ENCODE results near the gene PELI2. TPM values are rescaled to one million over a fixed set of nuclear protein-coding genes. Genes with fewer than 3 reads are reported as not detected.

Gene PELI2
- total RNA-seq, 2 donors from 2014 or later = 31.6 to 41.8 TPM

- Histone ChIP-seq H3K9me3 (no peaks in the 10 kb centered on the region), H3K36me3 (replicated peaks in 1 of 2; ENCODE audit: insufficient read depth in 1 of 2, low read depth in 2 of 2) (no peaks in the 10 kb centered on the region), H3K27ac (peak overlapping the region; percentile 92 to 97 (median 94)), H3K27me3 (no peaks in the 10 kb centered on the region), H3K4me3 (no peak overlapping the region), H3K4me1 (peaks cover 93% of the 10 kb centered on the region)
- WGBS, 2 donors = 22 to 29% methylated on average over 3 of the region's 3 CpGs
- no peak for TF ChIP-seq POLR2A (IDR thresholded peaks at IDR 0.05)
- TF ChIP-seq, protein P1, sequence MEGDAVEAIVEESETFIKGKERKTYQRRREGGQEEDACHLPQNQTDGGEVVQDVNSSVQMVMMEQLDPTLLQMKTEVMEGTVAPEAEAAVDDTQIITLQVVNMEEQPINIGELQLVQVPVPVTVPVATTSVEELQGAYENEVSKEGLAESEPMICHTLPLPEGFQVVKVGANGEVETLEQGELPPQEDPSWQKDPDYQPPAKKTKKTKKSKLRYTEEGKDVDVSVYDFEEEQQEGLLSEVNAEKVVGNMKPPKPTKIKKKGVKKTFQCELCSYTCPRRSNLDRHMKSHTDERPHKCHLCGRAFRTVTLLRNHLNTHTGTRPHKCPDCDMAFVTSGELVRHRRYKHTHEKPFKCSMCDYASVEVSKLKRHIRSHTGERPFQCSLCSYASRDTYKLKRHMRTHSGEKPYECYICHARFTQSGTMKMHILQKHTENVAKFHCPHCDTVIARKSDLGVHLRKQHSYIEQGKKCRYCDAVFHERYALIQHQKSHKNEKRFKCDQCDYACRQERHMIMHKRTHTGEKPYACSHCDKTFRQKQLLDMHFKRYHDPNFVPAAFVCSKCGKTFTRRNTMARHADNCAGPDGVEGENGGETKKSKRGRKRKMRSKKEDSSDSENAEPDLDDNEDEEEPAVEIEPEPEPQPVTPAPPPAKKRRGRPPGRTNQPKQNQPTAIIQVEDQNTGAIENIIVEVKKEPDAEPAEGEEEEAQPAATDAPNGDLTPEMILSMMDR (IDR thresholded peaks at IDR 0.05) = no peak
- ATAC-seq = no peak
- DNase-seq = no peak
- intact Hi-C loops (cut with DNase I) = no loop called here
These were observed 8.9 kb downstream of the PELI2 start for GRCh38 chr14:56127156-56127555.

DNA sequence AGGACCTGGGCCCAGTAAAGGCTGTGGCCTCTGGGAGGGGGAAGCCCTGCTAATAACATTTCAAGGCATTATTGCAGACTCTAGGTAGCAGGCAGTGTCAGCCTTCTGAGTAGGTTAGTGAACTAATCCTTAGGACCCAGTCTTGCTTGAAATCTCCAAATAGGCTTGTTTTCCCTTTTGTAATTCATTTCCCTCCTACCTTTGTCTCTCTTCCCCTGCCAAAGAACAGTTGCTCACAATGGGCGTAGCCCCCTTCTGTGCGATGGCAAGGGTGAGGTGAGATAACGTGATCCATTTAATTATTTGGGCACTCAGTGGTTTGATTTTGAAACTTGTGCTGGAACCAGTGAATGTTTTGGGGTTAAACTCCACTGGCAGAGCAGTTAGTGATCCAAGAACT lies 10.9 kb downstream of the PELI2 start:
- no peaks in the 10 kb centered on the region for H3K9me3 ChIP-seq
- 21 to 40% methylated on average over 3 of the region's 3 CpGs for WGBS, 2 donors
- H3K4me1 ChIP-seq = peaks cover 90% of the 10 kb centered on the region
- H3K4me3 ChIP-seq = no peak overlapping the region
- TF ChIP-seq POLR2A (IDR thresholded peaks at IDR 0.05) = no peak
- TF ChIP-seq, protein P1 (IDR thresholded peaks at IDR 0.05) = no peak
- DNase-seq (no peak), ATAC-seq (no peak)
- intact Hi-C loops (cut with DNase I) = no loop called here
- H3K27me3 ChIP-seq = no peaks in the 10 kb centered on the region
- peak overlapping the region; percentile 65 to 97 (median 75) for H3K27ac ChIP-seq
- H3K36me3 ChIP-seq (replicated peaks in 1 of 2; ENCODE audit: insufficient read depth in 1 of 2, low read depth in 2 of 2) = no peaks in the 10 kb centered on the region

DNA sequence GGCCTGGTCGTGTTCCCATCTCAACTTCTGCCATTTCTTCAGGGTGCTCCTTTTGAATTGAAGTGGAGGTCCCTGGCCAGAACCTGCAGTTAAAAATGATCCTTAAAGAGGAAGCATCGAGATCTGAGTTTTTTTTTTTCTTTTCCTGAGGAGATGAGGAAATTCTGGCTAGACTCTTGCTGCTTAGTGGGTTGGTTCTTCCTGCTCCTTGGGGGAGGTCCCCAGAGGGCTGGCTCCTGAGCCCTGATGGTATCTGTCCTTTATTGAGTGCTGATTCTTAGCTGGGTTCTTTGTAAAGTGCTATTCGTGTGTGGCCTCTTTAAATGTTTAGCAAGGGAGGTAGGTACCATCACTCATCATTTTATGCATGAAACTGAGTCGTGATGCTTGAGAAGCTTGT lies 11.7 kb downstream of the PELI2 start:
- Histone ChIP-seq H3K36me3 (replicated peaks in 1 of 2; ENCODE audit: insufficient read depth in 1 of 2, low read depth in 2 of 2) (no peaks in the 10 kb centered on the region), H3K9me3 (no peaks in the 10 kb centered on the region), H3K4me3 (no peak overlapping the region), H3K27me3 (no peaks in the 10 kb centered on the region), H3K4me1 (peaks cover 90% of the 10 kb centered on the region), H3K27ac (peak overlapping the region in 3 of 4 donors; percentile 70 to 97 (median 80))
- ATAC-seq (no peak), DNase-seq (peak in 1 of 4 donors; percentile 48)
- TF ChIP-seq POLR2A (IDR thresholded peaks at IDR 0.05) = no peak
- TF ChIP-seq, protein P1 (IDR thresholded peaks at IDR 0.05) = no peak
- intact Hi-C loops (cut with DNase I) = no loop called here
- WGBS, 2 donors = 23 to 32% methylated on average over 4 of the region's 4 CpGs

GRCh38 chr14:56131004-56131864 lies 13.0 kb downstream of the PELI2 start:
- peak in 1 of 4 donors; percentile 57 for DNase-seq
- 30 to 36% methylated on average over 5 of the region's 5 CpGs for WGBS, 2 donors
- peak; percentile 38 for ATAC-seq

More at GRCh38 chr14:56131004-56131864, 13.0 kb downstream of the PELI2 start:
- TF ChIP-seq, protein P1 (IDR thresholded peaks at IDR 0.05) = no peak
- TF ChIP-seq POLR2A (IDR thresholded peaks at IDR 0.05) = peak in 2 of 3 donors; percentile 20 to 44
- intact Hi-C loops (cut with DNase I) = no loop called here
- Histone ChIP-seq H3K4me3 (no peak overlapping the region), H3K27me3 (no peaks in the 10 kb centered on the region), H3K36me3 (replicated peaks in 1 of 2; ENCODE audit: insufficient read depth in 1 of 2, low read depth in 2 of 2) (no peaks in the 10 kb centered on the region), H3K4me1 (peaks cover 92% of the 10 kb centered on the region), H3K9me3 (no peaks in the 10 kb centered on the region), H3K27ac (peak overlapping the region; percentile 63 to 97 (median 76))
